H9 (cell line): ENCODE measurements around the gene KRT78. TPM values are rescaled to one million over a fixed set of nuclear protein-coding genes. Genes with fewer than 3 reads are reported as not detected.

Source experiments
- DNase-seq: peaks from one replicate; pipeline ENCODE4 v3.0.0-alpha.2; 2017
- H2AFZ ChIP-seq: one replicate; pipeline ENCODE4 v1.6.1; 2013; ENCODE audit warnings: mild to moderate bottlenecking, low read length, control low read depth, moderate library complexity
- H2AK5ac ChIP-seq: 2 replicates; pipeline ENCODE4 v1.6.1; 2013; ENCODE audit warnings: low read length, control low read depth, mixed read lengths; ENCODE audit not compliant: insufficient read length
- H2BK120ac ChIP-seq: one replicate; pipeline ENCODE4 v1.6.1; 2013; ENCODE audit warnings: low read depth, mild to moderate bottlenecking, low read length, control low read depth, inconsistent platforms; ENCODE audit not compliant: poor library complexity, severe bottlenecking
- H2BK12ac ChIP-seq: 2 replicates; pipeline ENCODE4 v1.6.1; 2013; ENCODE audit warnings: low read length, control low read depth, mixed read lengths, low read depth; ENCODE audit not compliant: insufficient read length
- H2BK15ac ChIP-seq: 2 replicates; pipeline ENCODE4 v1.6.1; 2013; ENCODE audit warnings: low read depth, low read length, control low read depth
- H2BK20ac ChIP-seq: one replicate; pipeline ENCODE4 v1.6.1; 2013; ENCODE audit warnings: low read depth, mild to moderate bottlenecking, low read length, control low read depth, inconsistent platforms; ENCODE audit not compliant: poor library complexity, severe bottlenecking
- H2BK5ac ChIP-seq: 2 replicates; pipeline ENCODE4 v1.6.1; 2013; ENCODE audit warnings: low read length, control low read depth, mixed read lengths; ENCODE audit not compliant: insufficient read length
- H3K14ac ChIP-seq: 2 replicates; pipeline ENCODE4 v1.6.1; 2013; ENCODE audit warnings: low read length, control low read depth; ENCODE audit not compliant: insufficient read depth
- H3K18ac ChIP-seq: 2 replicates; pipeline ENCODE4 v1.6.1; 2013; ENCODE audit warnings: low read depth, mild to moderate bottlenecking, mixed read lengths, low read length, control low read depth; ENCODE audit not compliant: insufficient read length
- H3K23ac ChIP-seq: 2 replicates; pipeline ENCODE4 v1.6.1; 2013; ENCODE audit warnings: low read length, control low read depth, mixed read lengths, low read depth; ENCODE audit not compliant: insufficient read length
- H3K23me2 ChIP-seq: 2 replicates; pipeline ENCODE4 v1.6.1; 2013; ENCODE audit warnings: low read depth, mild to moderate bottlenecking, mixed read lengths, low read length, control low read depth; ENCODE audit not compliant: insufficient read length, poor library complexity, severe bottlenecking
- H3K27ac ChIP-seq: 2 replicates; pipeline ENCODE4 v1.5.1; 2013; ENCODE audit warnings: low read length, control low read depth, mixed read lengths, low read depth; ENCODE audit not compliant: insufficient read length
- H3K27me3 ChIP-seq: 2 replicates; pipeline ENCODE4 v1.6.1; 2013; ENCODE audit warnings: low read length, control low read depth, inconsistent platforms; ENCODE audit not compliant: insufficient read depth
- H3K4ac ChIP-seq: 2 replicates; pipeline ENCODE4 v1.6.1; 2013; ENCODE audit warnings: low read depth, mild to moderate bottlenecking, control low read depth, inconsistent platforms, low read length, moderate library complexity
- H3K4me1 ChIP-seq: 2 replicates; pipeline ENCODE4 v1.6.1; 2013; ENCODE audit warnings: low read length, control low read depth, inconsistent platforms; ENCODE audit not compliant: insufficient read depth
- H3K4me2 ChIP-seq: 2 replicates; pipeline ENCODE4 v1.6.1; 2013; ENCODE audit warnings: low read length, control low read depth, mixed read lengths; ENCODE audit not compliant: insufficient read length, insufficient read depth
- H3K56ac ChIP-seq: 2 replicates; pipeline ENCODE4 v1.6.1; 2013; ENCODE audit warnings: low read depth, mild to moderate bottlenecking, mixed read lengths, low read length, control low read depth; ENCODE audit not compliant: insufficient read length
- H3K79me1 ChIP-seq: 2 replicates; pipeline ENCODE4 v1.6.1; 2013; ENCODE audit warnings: low read depth, mild to moderate bottlenecking, moderate library complexity, low read length, control low read depth, inconsistent platforms; ENCODE audit not compliant: insufficient read depth, poor library complexity, severe bottlenecking
- H3K79me2 ChIP-seq: 2 replicates; pipeline ENCODE4 v1.6.1; 2013; ENCODE audit warnings: low read length, control low read depth, inconsistent platforms; ENCODE audit not compliant: insufficient read depth
- H3K9ac ChIP-seq: 2 replicates; pipeline ENCODE4 v1.6.1; 2013; ENCODE audit warnings: low read length, control low read depth, mixed read lengths; ENCODE audit not compliant: insufficient read length; ENCODE audit errors: extremely low read depth
- H3K9me3 ChIP-seq: one replicate; pipeline ENCODE4 v1.6.1; 2013; ENCODE audit warnings: low read depth, low read length, inconsistent platforms; ENCODE audit not compliant: control insufficient read depth
- H3T11ph ChIP-seq: one replicate; pipeline ENCODE4 v1.6.1; 2013; ENCODE audit warnings: mild to moderate bottlenecking, low read length, control low read depth, inconsistent platforms
- H4K20me1 ChIP-seq: one replicate; pipeline ENCODE4 v1.6.1; 2013; ENCODE audit not compliant: control insufficient read depth, insufficient read length, insufficient read depth
- H4K5ac ChIP-seq: 2 replicates; pipeline ENCODE4 v1.6.1; 2013; ENCODE audit warnings: low read depth, mild to moderate bottlenecking, mixed read lengths, low read length, control low read depth; ENCODE audit not compliant: insufficient read length
- H4K8ac ChIP-seq: replicated peaks from 2 replicates; pipeline ENCODE4 v1.6.1; 2013; ENCODE audit warnings: low read length, control low read depth, mixed read lengths, low read depth; ENCODE audit not compliant: insufficient read length
- H4K91ac ChIP-seq: 2 replicates; pipeline ENCODE4 v1.6.1; 2013; ENCODE audit warnings: low read depth, mild to moderate bottlenecking, moderate library complexity, mixed read lengths, low read length, control low read depth; ENCODE audit not compliant: insufficient read length
- H3K27ac Mint-ChIP-seq, 3 experiments: 2 replicates in 2 of 3; 3 replicates in 1 of 3; pipeline ENCODE4 v1.8.0; 2020 to 2021; ENCODE audit warnings: mixed read lengths in 3 of 3, mild to moderate bottlenecking in 1 of 3, moderate library complexity in 1 of 3
- H3K27me3 Mint-ChIP-seq: 2 replicates; pipeline ENCODE4 v1.8.0; 2021; ENCODE audit warnings: low read depth, mild to moderate bottlenecking, moderate library complexity, mixed read lengths
- H3K36me3 Mint-ChIP-seq, 3 experiments: 2 replicates in 2 of 3; 3 replicates in 1 of 3; pipeline ENCODE4 v1.8.0; 2020 to 2021; ENCODE audit warnings: low read depth in 3 of 3, mixed read lengths in 3 of 3; ENCODE audit not compliant: insufficient read depth in 1 of 3
- H3K4me1 Mint-ChIP-seq, 2 experiments: 2 replicates each; pipeline ENCODE4 v1.8.0; 2020; ENCODE audit warnings: mixed read lengths in 2 of 2
- H3K4me3 Mint-ChIP-seq, 2 experiments: 2 replicates in 1 of 2; 3 replicates in 1 of 2; pipeline ENCODE4 v1.8.0; 2020 to 2021; ENCODE audit warnings: mild to moderate bottlenecking in 2 of 2, mixed read lengths in 2 of 2, moderate library complexity in 1 of 2
- H3K9me3 Mint-ChIP-seq, 2 experiments: 2 replicates in 1 of 2; 3 replicates in 1 of 2; pipeline ENCODE4 v1.8.0; 2020; ENCODE audit warnings: mild to moderate bottlenecking in 2 of 2, mixed read lengths in 2 of 2, moderate library complexity in 1 of 2
- WGBS: extraction: QIAGEN DNeasy Blood & Tissue Kit; methylation state at CpG from one replicate; pipeline ENCODE4 v1.1.7; 2013; ENCODE audit warnings: missing lambda C conversion rate, low lambda C conversion rate, mixed read lengths; ENCODE audit not compliant: insufficient read length; ENCODE audit errors: extremely low coverage; 5-methylcytosine and 5-hydroxymethylcytosine counted together
- total RNA-seq: library from RNA; stranded (reverse); gene quantifications from 2 replicates; pipeline ENCODE4 v1.2.1, GENCODE V29; 2021
- TF ChIP-seq, protein P1 (sequence below): fragments of 200-600 bp; sonication (generic); conservative IDR thresholded peaks from 3 replicates; pipeline ENCODE4 v1.8.0; 2021; ENCODE audit warnings: antibody characterized with exemption, mild to moderate bottlenecking

The KRT78 gene
- total RNA-seq, 1 experiment from 2014 or later, result not detected

DNA sequence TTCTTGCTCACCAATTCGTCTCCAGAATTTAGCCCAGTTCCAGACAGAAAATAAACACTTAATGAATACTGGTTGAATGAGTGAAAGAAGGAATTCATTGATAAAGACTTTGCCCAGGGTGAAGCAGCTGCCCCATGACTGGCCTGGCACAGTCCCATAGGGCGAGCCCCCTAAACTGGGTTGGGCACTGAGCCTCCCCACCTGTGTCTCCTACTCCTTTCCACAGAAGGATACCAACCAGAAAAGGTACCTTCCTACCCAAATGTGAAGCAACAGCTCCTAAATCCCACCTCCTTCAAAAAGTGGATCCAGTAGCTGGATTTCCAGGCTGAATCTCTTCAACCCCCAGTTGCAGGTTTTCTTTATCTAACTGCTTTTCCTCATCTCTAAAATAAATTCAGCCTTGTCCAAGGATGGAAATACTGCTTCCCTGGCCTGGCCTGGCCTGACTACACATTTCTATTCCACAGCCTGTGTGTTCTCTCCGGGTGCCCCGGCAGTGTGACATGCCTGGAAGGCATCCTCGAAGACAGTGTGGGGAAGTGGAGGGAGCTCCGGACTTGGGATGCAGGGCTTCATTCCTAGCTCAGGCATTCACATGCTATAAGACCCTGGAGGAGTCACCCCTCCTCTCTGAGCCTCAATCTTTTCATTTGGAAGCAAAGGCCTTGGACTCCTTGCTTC is 60.5 kb downstream of the KRT78 start:
- H4K91ac ChIP-seq, result no peak overlapping the region

More for the DNA sequence above, 60.5 kb downstream of the KRT78 start:
- H2AK5ac ChIP-seq, result no peak overlapping the region
- no peak overlapping the region for H3K4me2 ChIP-seq
- no peak overlapping the region for H3K4me3 Mint-ChIP-seq
- H3K4me1 Mint-ChIP-seq, result peaks cover 0 to 10% of the 10 kb centered on the region in 2 experiments; a peak in 2 of 4 replicates
- H3K79me2 ChIP-seq, result no peaks in the 10 kb centered on the region
- no peak overlapping the region for H2BK20ac ChIP-seq
- no peaks in the 10 kb centered on the region for H3K4me1 ChIP-seq
- no peak overlapping the region for H3K23ac ChIP-seq
- H3K36me3 Mint-ChIP-seq, result no peaks in the 10 kb centered on the region
- no peak overlapping the region for H2AFZ ChIP-seq
- peaks cover 0 to 2% of the 10 kb centered on the region in 2 experiments; a peak in 2 of 5 replicates for H3K9me3 Mint-ChIP-seq
- no peak overlapping the region for H2BK5ac ChIP-seq
- H3K27me3 Mint-ChIP-seq, result peaks cover 7% of the 10 kb centered on the region
- H3K27me3 ChIP-seq, result no peaks in the 10 kb centered on the region
- no peak overlapping the region for H4K8ac ChIP-seq
- H3K23me2 ChIP-seq, result no peaks in the 10 kb centered on the region
- no peak overlapping the region for H2BK15ac ChIP-seq
- no peak overlapping the region for H4K5ac ChIP-seq
- H4K20me1 ChIP-seq, result no peaks in the 10 kb centered on the region
- no peak overlapping the region for H3K27ac ChIP-seq
- no CpG with 5 or more reads among the region's 6 CpGs for WGBS
- H3K27ac Mint-ChIP-seq, result no peak overlapping the region
- DNase-seq, result no peak
- no peak overlapping the region for H3T11ph ChIP-seq
- no peak overlapping the region for H2BK12ac ChIP-seq
- H3K18ac ChIP-seq, result no peak overlapping the region
- no peak overlapping the region for H3K9ac ChIP-seq
- no peak overlapping the region for H3K14ac ChIP-seq
- H3K56ac ChIP-seq, result no peak overlapping the region
- no peaks in the 10 kb centered on the region for H3K79me1 ChIP-seq
- no peak overlapping the region for H3K4ac ChIP-seq
- H2BK120ac ChIP-seq, result no peak overlapping the region
- H3K9me3 ChIP-seq, result no peaks in the 10 kb centered on the region
- TF ChIP-seq, protein P1, sequence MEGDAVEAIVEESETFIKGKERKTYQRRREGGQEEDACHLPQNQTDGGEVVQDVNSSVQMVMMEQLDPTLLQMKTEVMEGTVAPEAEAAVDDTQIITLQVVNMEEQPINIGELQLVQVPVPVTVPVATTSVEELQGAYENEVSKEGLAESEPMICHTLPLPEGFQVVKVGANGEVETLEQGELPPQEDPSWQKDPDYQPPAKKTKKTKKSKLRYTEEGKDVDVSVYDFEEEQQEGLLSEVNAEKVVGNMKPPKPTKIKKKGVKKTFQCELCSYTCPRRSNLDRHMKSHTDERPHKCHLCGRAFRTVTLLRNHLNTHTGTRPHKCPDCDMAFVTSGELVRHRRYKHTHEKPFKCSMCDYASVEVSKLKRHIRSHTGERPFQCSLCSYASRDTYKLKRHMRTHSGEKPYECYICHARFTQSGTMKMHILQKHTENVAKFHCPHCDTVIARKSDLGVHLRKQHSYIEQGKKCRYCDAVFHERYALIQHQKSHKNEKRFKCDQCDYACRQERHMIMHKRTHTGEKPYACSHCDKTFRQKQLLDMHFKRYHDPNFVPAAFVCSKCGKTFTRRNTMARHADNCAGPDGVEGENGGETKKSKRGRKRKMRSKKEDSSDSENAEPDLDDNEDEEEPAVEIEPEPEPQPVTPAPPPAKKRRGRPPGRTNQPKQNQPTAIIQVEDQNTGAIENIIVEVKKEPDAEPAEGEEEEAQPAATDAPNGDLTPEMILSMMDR, result no peak

Other genes starting within 250 kb of the KRT78 start
- gene KRT72, start 247.5 kb downstream of the KRT78 start, total RNA-seq, result not detected in 2 replicates
- gene KRT73, start 230.4 kb downstream of the KRT78 start, total RNA-seq, result not detected in 2 replicates
- not detected in 2 replicates for gene KRT2, start 196.8 kb downstream of the KRT78 start, total RNA-seq
- not detected in 2 replicates for gene KRT1, start 168.6 kb downstream of the KRT78 start, total RNA-seq
- not detected in 2 replicates for gene KRT77, start 145.5 kb downstream of the KRT78 start, total RNA-seq
- gene KRT76, start 71.6 kb downstream of the KRT78 start, total RNA-seq, result not detected in 2 replicates
- gene KRT3, start 52.9 kb downstream of the KRT78 start, total RNA-seq, result not detected in 2 replicates
- gene KRT4, start 34.9 kb downstream of the KRT78 start, total RNA-seq, result not detected in 2 replicates
- gene KRT79, start 14.7 kb downstream of the KRT78 start, total RNA-seq, result not detected in 2 replicates
- gene KRT8, start 56.1 kb upstream of the KRT78 start, total RNA-seq, result 244 and 247 TPM in 2 replicates
- 245 and 263 TPM in 2 replicates for gene KRT18, start 100.1 kb upstream of the KRT78 start, total RNA-seq
- 713 and 723 TPM in 2 replicates for gene EIF4B, start 157.5 kb upstream of the KRT78 start, total RNA-seq
- 3.6 and 4.5 TPM in 2 replicates for gene TNS2, start 201.1 kb upstream of the KRT78 start, total RNA-seq
- 5.8 and 6.5 TPM in 2 replicates for gene SPRYD3, start 230.4 kb upstream of the KRT78 start, total RNA-seq
- gene IGFBP6, start 248.7 kb upstream of the KRT78 start, total RNA-seq, result 4.2 and 5.7 TPM in 2 replicates